Activated CD4-positive, alpha-beta T cell treated with anti-CD3 and anti-CD28 coated beads, Interleukin-2, amount 50 U/mL, for 1 hour (primary cell): ENCODE results near the gene PNPLA1.
A peak's percentile ranks its signal among the peaks of the same experiment; 100 is the strongest.

Experiments used
- DNase-seq: peaks from one replicate; pipeline ENCODE4 v3.0.0-alpha.2; 2020

The PNPLA1 gene

DNA sequence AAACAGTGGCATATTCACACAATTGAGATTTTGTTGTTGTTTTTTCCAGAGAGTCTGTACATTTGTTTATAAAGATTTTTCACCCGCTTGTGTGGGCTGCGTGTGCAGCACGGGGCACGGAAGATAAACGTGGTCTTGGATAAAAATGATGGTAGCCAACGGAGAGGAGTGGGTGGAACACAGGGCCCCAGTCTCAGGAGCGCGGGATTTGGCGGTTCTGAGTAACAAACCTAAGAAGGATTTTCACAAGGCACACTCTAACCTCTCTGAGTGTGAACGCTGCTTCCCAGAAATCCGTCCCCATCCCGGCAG, 70.4 kb downstream of the PNPLA1 start:
- DNase-seq: no peak

DNA sequence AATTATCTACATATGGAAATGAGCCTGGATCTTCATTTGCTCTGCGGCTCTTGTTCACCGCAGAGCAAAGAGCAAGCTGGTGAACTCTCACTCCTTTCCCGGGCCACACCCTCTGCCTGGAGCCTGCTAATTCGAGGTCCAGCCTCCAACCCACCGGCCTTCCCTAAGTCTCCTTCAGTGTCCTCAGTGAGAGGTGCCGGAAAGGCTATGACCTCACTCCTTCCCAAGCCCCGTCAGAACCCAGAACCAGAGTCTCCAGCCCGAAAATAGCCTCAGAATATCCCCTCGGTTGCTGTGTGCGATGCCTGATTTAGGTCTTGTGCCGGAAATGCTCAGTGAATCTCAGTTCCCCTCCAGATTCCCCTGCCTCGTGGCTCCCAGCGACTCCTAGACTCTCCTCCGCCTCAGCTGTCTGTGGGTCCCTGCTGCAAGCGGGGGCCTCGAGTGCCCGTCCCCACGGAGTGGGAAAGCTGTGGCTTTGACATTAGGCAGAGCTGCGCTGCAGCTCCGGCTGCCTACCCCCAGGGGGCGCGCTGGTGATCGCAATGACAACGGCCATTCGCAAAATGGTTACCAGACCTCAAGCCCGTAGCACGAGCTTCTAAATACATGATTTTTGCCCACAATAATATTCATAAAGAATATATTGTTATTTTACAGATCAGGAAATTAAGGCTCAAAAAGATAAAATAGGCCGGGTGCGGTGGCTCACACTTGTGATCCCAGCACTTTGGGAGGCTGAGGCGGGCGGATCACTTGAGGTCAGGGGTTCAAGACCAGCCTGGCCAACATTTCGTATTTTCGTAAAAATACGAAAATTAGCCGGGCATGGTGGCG, 71.0 kb downstream of the PNPLA1 start:
- peak; percentile 75 for DNase-seq

DNA sequence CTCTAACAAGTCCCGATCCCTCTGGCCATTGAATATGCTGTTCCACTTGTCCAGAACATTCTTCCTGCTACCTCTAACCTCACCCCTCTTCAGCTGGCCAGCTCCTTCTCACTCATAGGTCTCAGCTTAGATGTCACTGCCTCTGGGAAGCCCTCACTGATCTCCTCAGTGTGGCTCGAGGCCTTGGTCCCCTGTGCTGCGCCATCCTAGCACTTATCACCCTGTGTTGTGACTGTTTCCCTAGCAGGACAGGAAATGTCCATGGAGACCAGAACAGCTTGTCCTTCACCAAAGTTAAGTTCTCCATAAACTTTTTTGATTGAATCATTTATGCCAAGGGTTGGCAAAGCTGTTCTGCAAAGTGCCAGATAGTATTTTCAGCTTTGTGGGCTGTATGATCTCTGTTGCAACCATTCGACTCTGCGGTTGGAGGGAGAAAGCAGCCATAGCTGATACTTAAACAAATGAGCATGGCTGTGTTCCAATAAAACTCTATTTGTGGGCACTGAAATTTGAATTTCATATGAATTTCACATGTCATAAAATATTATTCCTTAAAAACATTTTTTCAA, 73.3 kb downstream of the PNPLA1 start:
- DNase-seq: no peak

- no peak for DNase-seq
These were observed 76.0 kb downstream of the PNPLA1 start for GRCh38 chr6:36345681-36346466.

DNA sequence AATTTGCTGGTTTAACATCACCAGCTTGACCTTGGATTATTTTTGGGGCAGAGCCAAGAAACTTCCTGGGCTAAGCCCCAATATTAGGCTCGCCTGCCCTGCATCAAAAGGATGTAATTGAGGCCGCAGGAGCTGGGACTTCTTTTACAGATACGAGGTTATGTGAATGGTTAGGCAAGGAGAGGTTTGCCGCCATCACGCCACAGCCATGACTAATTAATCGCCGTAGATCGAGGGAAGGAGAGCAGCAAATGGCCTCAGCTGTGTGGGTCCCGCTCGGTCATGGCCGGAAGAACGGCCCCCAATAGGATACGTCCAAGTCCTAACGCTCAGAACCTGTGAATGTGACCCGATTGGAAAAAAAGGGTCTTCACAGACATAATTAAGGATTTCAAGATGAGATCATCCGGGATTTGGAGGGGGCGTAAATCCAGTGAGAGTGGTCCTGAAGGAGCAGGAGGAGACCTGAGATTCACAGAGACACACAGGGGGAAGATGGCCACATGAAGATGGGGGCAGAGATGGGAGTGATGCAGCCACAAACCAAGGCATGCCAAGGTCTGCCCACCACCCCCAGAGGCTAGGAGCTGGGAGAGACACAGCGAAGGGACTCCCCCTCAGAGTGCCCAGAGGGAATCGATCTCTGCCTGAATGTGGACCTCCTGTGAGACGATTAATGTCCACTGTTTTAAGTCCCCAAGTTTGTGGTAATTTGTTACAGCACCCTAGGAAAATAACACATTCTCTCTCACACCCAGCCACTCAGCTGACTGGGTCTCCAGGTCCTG, 76.8 kb downstream of the PNPLA1 start:
- DNase-seq: no peak

DNA sequence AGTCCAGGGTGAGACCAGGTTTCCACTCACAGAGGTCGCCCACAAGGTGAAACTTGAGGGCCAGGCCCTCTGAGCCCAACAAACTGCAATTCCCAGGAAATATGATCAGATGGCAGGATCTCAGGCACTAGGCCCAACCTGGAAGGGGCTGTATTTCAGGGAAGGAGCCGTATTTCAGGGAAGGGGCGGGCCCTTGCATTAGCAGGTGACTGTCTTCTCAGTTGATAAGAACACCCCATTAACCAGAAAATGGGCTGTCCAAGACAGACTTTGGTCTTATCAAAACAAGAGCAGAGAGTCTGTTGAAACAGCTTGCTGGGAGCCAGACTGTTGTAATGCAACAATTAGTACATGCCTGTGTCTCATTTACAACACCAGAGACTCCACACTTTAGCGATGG, 77.8 kb downstream of the PNPLA1 start:
- DNase-seq: no peak

- peak; percentile 34 for DNase-seq
These were observed 79.4 kb downstream of the PNPLA1 start for GRCh38 chr6:36349240-36349639.

DNA sequence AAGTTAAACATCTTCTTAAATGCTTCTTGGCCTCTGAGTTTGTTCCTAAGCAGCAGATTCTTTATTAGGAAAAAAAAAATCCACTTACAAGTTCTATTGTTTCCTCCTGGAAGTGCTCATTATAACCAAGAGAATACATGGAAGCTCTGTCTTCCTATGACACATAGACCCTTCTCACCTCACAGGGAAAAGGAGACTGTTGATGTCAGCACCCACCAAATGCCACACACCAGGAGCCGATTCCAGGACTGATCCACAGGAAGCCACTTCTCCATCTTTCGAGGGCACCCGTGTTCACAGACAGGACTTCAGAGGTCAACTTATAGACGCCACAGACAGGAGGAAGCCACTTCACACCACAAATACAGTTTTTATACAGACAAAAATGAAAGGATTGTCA, 80.2 kb downstream of the PNPLA1 start:
- DNase-seq: no peak

- no peak for DNase-seq
These were observed 81.1 kb downstream of the PNPLA1 start for GRCh38 chr6:36350681-36351571.

DNA sequence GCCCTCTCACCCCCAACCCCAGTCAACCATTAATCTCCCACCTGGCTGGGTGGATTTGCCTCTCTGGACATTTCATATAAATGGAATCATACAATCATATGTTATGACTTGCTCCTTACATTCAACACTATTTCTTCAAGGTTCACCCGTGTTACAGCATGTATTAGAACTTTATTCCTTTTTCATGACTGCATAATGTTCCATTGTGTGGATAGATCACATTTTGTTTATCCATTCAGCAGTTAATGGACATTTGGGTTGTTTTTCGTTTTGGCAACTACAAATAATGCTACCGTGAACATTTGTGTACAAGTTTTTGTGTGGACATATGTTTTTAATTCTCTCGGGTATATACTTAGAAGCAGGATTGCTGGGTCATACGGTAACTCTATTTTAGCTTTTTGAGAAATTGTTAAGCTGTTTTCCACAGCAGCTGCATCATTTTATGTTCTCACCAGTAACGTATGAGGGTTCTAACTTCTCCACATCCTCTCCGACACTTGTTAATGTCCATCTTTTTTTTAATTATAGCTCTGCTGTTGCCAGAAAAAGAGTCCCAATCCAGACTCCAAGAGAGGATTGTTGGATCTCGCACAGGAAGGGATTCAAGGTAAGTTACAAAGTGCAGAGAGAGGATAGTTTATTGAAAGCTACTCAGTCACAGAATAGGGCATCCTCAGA, 82.8 kb downstream of the PNPLA1 start:
- DNase-seq: no peak

DNA sequence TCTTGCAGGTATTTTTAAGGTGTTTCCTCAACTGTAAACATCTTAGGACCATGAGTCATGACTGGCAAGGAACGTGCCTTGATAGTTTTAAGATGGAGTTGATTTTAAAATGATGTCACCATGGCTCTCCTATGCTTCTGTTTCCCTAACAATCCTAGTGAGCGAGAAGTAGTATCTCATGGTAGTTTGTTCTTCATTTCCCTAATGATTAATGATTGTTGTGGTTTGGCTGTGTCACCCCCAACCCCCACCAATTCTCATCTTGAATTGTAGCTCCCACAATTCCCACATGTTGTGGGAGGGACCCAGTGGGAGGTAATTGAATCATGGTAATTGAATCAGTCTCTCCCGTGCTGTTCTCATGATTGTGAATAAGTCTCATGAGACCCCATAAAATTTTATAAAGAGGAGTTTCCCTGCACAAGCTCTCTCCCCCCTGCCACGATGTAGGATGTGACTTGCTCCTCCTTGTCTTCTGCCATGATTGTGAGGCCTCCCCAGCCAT, 83.6 kb downstream of the PNPLA1 start:
- no peak for DNase-seq

- no peak for DNase-seq
These were observed 86.0 kb downstream of the PNPLA1 start for GRCh38 chr6:36355819-36356218.

- no peak for DNase-seq
These were observed 88.0 kb downstream of the PNPLA1 start for GRCh38 chr6:36357872-36358225.
